GM13976 (cell line): ENCODE data around the gene CRHR2.

Experiments
- DNase-seq: peaks from one replicate; pipeline ENCODE4 v3.0.0; 2012; ENCODE audit warnings: low spot score
- CTCF ChIP-seq: IDR thresholded peaks from 2 replicates; pipeline ENCODE4 v1.5.1; 2012; ENCODE audit warnings: borderline replicate concordance, mild to moderate bottlenecking; ENCODE audit not compliant: insufficient read depth; ENCODE audit errors: extremely low read depth, missing control alignments, control extremely low read depth
- in situ Hi-C: fragments of 300-500 bp; cut with MboI; formaldehyde crosslinking; loops from one replicate; pipeline ENCODE4 v1.12.0; 2022; ENCODE audit warnings: low sequenced_read_pairs, mixed read lengths, inconsistent platforms; ENCODE audit not compliant: unreplicated experiment

The CRHR2 gene

GRCh38 chr7:30683816-30684215 is 1.6 kb upstream of the CRHR2 start:
- in situ Hi-C loops = no loop called here

GRCh38 chr7:30683306-30683705 is 1.1 kb upstream of the CRHR2 start:
- no peak for DNase-seq
- TF ChIP-seq CTCF = no peak
- in situ Hi-C loops = no loop called here

More at GRCh38 chr7:30683816-30684215, 1.6 kb upstream of the CRHR2 start:
- no peak for TF ChIP-seq CTCF
- no peak for DNase-seq

GRCh38 chr7:30681815-30682211 is 443 bp downstream of the CRHR2 start:
- in situ Hi-C loops = no loop called here
- TF ChIP-seq CTCF = no peak
- no peak for DNase-seq

- no peak for DNase-seq
- no peak for TF ChIP-seq CTCF
- in situ Hi-C loops = no loop called here
These were observed 892 bp downstream of the CRHR2 start for GRCh38 chr7:30681331-30681797.

GRCh38 chr7:30679664-30680063 is 2.6 kb downstream of the CRHR2 start:
- DNase-seq = no peak
- no peak for TF ChIP-seq CTCF
- in situ Hi-C loops = no loop called here

- in situ Hi-C loops = no loop called here
- no peak for DNase-seq
- no peak for TF ChIP-seq CTCF
These were observed 3.5 kb downstream of the CRHR2 start for GRCh38 chr7:30678805-30679204.

GRCh38 chr7:30674876-30675275 is 7.4 kb downstream of the CRHR2 start:
- in situ Hi-C loops = no loop called here

More at GRCh38 chr7:30674876-30675275, 7.4 kb downstream of the CRHR2 start:
- TF ChIP-seq CTCF = no peak
- DNase-seq = no peak
